HG02571 (cell line): ENCODE results near the gene STON2.

Experiments used
- ATAC-seq: cut with Tn5 transposase; IDR thresholded peaks from one replicate; pipeline ENCODE4 v1.9.1; 2021; ENCODE audit warnings: mild to moderate bottlenecking, moderate library complexity; ENCODE audit not compliant: unreplicated experiment

The STON2 gene

GRCh38 chr14:81418057-81418790 lies 18.1 kb upstream of the STON2 start:
- ATAC-seq = no peak

DNA sequence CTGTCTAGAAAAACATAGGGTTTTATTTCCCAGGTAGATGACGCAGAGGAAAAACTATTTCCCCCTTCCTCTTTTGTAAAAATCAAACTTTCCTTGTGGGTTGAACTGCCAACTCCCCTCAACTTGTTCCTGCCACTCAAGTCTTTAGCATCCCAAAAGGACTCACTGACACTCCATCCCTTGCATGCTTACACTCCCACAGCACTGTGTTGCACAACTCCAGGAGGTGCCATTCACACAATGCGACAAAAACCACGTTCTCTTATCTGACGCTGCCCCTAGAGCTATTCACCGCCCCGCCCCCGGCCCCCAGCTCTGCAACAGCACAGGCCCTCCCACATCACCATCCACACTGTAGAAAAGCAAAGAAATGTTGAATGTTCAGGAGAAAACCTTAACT lies 16.9 kb upstream of the STON2 start:
- ATAC-seq = no peak

DNA sequence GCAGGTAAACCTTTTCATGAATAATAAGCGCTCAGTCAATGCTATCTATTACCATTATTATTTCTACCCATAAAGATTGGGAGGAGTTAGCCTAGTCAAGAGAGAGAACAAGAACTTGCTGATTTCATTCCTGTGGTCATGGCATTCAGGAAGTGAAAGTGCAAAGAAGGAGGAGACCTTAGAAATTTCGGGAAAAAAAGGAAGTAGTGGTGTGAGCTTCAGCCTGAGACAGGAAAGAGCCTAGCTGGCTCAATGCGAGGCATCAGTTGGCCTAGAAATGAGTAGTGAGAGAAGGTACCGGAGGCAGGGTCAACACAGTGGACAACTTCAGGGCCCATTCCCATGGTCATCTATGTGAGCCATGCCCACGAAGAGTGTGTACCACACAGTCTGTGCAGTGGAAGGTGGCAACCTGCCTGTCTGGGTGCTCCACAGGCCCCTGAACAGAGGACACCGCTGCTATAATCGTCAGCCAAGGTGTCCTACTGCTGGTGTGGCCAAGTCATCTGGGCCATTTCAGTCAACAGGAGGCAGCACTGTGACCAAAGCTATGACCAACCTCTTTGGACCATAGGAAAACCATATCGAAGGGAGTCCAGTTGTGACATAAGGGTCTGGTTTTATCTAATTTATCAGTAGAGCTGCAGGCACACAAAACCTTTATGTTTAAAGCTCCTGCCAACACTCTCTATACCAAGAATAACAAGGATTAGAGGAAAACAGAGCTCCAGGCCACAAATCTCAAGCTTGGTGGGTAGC lies 16.2 kb upstream of the STON2 start:
- no peak for ATAC-seq

GRCh38 chr14:81415781-81416180 lies 15.7 kb upstream of the STON2 start:
- ATAC-seq = no peak

DNA sequence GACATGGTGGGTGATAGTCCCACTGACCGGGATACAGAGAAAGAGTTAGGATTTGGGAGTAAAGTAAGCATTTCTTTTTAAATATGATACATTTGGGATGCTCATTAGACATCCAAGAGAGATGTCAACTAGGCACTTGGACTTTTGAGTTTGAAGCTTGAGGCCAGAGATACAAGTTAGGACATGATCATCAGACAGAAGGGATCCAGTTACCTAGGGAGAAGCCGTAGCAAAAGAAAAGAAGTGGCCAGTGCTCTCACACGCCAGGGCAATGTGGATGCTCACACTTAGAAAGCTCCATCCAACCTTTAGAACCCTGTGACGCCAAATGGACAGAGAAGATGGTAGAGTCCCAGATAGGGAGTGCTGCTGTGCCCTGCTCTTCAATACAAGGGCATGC lies 14.0 kb upstream of the STON2 start:
- ATAC-seq = no peak

DNA sequence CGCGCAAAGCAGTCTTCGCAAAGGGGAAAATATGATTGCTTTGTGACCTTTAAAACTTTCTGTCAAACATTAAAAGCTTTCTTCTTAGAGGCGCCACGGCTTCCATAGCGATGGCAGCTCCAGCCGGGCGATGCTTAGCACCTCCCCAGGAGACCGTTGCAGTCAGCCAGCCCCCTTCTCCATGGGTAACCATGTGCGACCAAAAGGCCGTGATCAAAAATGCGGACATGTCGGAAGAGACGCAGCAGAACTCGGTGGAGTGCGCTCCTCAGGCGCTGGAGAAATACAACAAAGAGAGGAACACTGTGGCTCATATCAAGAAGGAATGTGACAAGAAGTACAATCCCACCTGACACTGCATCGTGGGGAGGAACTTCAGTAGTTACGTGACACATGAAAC lies 12.7 kb upstream of the STON2 start:
- no peak for ATAC-seq

DNA sequence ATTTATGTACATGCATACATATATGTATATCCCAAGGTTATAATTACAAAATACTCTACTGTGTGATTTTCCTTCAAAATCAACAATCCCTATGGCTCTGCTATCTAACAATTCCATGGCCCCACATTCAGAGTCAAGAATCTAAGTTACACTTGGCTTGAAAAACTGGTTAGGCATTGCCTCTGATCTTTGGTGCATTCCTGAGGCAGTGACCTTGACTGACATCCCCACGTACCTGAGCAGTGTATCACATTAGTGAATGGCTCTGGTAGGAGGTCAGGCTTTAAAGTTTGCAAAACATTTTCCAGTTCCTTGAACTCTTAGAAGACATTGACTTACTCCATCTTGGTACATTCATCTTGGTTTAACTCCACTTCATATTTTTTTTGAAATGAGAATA lies 8.5 kb upstream of the STON2 start:
- ATAC-seq = no peak

DNA sequence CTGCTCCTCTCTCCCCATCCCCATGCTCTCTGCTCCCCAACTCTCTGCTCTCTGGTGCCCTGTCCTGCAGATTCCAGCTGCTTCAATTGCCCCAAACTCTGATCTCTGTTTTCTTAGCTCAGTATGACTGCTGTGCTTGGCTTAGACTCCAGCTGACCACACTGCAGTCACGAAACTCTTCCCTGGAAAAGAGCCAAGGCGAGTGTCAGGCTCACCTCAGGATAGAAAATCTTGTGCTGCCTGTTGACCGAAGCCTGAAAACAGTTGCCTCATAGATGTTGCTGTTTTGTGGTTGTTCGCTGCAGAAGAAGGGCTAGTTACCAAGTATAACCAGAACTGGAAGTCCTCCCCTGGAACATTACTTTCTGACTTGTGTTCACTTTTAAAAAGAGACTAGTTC lies 6.7 kb upstream of the STON2 start:
- no peak for ATAC-seq

DNA sequence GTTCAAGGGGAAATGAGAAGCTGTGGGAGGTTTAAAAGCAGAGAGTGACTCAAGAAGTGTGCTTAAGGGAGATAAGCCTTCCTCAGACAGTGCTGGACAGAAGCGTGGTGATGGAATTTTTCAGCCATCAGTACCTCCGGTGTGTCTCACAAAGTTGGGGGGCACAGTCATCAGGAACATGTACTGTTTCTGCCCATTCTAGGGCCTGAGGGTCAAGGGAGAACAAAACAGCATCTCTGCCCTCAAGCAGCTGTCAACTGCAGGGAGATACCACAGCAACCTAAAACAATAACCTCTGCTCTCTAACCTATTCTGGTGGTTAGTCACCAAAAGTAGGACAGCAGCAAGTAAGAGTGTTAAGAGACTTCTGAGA lies 2.0 kb upstream of the STON2 start:
- ATAC-seq = no peak

DNA sequence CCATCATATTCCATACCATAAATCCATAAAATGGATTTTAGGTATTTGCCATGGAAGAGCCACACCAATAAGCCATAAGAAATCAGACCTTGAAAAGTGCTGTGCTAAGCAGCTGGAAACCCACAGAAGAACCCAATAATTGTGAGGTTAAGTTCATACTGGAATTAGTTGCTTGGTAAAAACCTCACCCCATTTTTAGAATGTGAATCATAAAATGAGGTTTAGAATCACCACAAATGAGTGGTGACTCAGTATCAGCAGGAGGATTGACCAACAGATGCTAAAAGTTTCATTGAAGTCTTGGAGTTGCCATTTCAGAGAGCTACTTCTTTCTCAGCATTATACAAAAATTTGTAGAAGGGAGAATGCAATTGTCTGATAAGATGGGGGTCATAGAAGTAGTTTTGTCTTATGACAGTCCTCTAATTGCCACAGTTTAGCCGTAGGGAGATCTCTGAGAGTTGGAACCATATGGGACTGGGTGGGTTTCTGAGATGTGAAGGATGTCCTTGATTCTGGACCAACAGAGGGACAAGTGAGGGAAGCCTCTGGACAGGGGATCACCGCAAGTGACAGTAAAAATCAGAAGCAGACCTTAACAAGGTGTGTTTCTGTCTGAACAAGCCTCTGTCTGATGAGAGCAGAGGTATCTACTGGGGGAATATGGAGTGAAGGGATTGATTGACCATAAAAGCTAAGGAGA lies 1.4 kb upstream of the STON2 start:
- peak; percentile 54 for ATAC-seq

DNA sequence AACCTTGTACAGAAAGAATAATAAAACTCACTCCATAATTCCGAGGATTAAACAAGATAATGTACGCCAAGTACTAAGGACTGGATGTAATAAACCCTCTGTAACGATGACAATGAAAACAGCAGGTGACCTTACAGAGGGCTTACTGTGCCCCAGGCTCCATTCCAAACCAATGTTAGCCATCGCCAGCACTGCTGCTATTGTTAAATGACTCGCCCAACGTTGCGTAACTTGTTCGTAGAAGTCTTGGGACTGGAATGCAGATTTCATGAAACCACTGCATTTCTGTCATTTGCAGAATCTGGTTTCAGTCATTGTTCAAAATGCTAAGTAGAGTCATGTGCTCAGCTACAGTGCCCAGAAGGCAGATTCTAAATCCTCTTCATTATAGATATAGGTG lies 728 bp upstream of the STON2 start:
- ATAC-seq = no peak

- no peak for ATAC-seq
Observed at GRCh38 chr14:81398196-81398891, 1.8 kb downstream of the STON2 start.

GRCh38 chr14:81396113-81396512 lies 4.0 kb downstream of the STON2 start:
- no peak for ATAC-seq

DNA sequence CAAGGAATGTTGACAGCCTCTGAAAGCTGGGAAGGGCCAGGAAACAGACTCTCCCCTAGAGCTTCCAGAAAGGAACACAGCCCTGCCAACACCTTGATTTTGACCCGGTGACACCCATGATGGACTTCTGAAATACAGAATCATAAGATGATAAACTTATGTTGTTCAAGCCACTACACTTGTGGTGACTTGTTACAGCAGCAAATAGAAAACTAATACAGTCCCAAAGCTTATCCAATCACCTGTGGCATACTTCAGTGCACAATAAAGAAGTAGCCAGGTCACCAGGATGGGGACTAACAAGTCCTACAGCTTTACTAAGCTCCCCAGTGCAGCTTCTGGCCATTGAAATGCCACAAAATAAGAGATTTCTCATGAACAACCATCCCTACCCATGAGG lies 5.4 kb downstream of the STON2 start:
- ATAC-seq = no peak

DNA sequence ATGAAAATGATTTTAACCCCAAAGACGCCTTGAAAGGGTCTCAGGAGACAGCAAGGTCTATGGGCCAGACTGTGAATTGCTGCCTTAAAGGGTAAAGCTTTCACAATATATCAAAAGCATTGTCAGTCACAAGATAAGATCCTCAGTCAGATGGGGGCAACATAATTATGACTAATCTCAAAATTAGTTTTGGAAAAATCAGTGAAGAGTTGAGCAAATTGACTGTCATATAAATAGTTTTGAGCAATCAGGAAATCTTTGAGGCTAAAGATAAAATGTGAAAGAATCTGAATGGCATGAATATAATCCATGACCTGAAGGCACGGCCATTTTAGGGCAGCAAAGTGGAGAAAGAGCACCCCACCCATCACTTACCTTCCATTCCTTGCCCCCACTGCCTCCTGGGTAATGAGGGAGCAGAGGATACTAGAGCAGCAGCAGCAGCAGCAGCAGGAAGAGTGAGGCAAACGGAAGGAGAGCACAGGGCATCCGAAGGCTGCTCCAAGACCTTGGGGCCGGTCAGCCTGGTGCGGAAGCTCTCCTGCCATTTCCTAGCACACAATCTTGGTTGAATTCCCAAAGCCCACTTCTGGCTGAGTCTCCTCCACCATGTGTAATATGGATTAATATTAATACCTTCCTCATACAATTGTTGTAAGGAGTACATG lies 7.0 kb downstream of the STON2 start:
- ATAC-seq = no peak

DNA sequence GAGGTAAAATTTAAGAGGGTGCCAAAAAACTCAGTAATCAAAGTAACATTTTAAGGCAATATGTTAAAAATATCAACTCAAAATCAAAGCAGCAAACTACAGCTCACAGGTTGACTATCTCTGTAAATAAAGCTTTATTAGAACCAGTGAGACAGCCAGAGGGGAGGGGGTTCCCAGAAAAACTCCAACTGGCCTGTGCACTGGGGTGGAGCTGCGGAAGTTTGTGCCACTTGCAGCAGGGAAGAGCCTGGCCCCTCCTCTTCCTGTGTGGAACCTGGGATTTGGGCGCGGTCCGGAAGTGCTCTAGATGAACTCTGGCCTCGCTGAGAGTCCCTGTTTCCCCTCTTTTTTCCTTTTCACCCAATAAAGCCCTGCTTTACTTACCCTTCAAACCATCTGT lies 8.1 kb downstream of the STON2 start:
- ATAC-seq = no peak

GRCh38 chr14:81390696-81391095 lies 9.4 kb downstream of the STON2 start:
- no peak for ATAC-seq

DNA sequence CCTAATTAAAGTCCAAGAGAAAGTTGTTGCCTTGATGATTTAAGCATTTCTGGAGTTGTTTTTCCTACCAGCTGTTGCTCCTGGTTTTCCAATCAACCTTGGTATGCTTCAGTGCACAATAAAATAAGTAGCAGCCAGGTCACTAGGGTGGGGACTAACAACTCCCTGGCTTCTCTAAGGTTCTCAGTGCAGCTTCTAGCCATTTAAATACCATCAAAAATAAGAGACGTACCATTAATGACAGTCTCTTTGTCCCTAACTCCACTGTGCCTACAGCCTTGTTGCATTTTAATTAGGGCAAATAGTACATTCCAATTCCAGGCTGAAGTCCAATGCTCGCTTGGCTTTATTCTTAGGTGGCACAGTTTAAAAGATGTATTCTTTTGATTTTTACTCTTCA lies 11.8 kb downstream of the STON2 start:
- no peak for ATAC-seq

GRCh38 chr14:81386290-81386745 lies 13.8 kb downstream of the STON2 start:
- no peak for ATAC-seq

DNA sequence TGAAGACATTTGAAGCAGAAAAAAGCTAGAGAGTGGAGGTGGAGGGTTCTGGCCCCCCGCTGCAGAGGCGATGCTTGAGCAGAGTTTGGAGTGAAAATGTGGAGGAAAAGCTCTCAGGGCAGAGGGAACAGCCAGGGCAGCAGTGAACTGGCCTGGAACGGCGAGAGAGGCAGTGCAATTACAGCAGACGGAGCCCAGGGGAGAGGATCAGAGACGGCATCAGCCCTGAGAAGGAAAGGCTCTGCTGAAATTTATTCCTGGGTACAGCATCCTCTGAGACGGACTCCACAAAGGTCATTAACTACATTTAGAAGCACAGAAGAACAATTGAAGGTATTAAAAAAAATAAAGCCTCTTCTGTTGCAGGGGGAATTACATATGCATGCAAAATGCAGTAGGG lies 14.2 kb downstream of the STON2 start:
- ATAC-seq = no peak

GRCh38 chr14:81385419-81385818 lies 14.7 kb downstream of the STON2 start:
- no peak for ATAC-seq
